Stimulated activated CD4-positive, alpha-beta T cell treated with anti-CD3 and anti-CD28 coated beads, Interleukin-1b, Interleukin-23, amount 100 ng/mL, for 4 hours (primary cell): Measurements from ENCODE around the gene OPCML.

ENCODE experiments used
- DNase-seq, 2 donors: peaks; one replicate each; pipeline ENCODE4 v3.0.0-alpha.2; 2020; ENCODE audit warnings: low read depth in 2 of 2

Gene OPCML

DNA sequence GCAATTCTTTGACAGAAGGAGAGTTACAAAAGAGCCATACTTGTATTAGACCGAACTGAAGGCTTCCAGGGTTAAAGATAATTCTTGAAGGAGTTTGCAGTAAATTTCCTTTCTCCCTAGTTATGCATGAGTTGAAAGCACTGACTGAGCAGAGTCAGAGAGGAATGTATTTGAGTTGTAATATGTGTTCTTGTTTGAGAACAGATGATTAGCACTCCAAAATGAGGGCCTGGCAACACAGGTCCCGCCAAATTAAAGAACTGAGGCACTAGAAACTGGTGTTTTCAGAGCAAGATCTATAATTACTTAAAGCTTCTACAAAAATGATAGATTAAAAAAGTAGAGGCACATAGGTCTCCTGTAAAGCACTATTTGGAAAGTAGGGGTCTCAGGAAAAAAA lies 970.4 kb downstream of the OPCML start:
- DNase-seq: no peak

DNA sequence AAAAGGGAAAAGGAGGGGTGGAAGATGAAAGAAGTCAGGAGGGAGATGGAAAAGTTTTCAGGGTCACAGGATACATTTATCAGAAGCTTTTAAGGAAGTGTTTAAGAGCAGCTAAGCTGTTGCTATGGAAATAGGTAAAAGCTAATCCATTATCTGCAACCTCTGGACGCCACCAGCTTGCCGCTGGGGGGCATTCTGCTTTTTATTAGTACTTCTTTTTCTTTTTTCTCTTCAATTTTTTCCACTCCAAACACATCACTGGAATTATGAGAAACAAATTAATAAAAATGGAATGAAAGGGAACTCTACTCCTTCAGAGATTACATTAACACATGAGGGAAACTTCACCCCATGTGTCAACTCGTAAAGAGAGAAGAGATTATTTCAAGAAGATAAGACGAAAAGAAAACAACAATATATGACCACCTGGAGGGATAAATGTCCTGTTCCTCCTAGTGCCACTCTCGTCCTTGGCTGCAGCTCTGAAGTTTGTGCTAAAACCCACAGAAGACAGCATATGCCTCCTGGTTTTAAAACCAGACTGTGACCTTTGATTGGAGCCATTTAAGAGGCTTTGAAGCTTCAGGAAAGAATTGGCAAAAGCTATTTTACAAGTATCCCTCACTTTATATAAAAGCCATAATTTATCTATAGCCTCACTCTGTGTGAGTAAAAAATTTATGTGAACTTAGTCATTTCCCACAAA lies 972.8 kb downstream of the OPCML start:
- no peak for DNase-seq

DNA sequence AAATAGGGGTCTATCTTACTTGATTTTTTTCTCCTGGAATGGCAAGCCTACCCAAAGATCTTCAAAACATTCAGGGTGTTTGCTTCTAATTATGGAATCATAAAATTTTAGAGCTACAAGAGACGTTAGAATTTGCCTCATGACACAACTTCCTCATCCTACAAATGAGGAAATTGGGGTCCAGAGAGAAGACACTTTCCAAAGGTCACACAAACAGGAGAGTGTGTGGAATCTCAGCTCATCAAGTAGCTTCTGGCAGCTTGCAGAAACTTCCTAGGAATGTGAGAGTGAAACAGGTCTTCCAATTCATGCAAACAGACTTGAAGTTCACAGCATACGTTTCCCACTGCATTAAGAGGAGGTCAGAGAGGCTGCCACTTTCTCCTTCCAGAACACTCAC lies 976.0 kb downstream of the OPCML start:
- DNase-seq: no peak

DNA sequence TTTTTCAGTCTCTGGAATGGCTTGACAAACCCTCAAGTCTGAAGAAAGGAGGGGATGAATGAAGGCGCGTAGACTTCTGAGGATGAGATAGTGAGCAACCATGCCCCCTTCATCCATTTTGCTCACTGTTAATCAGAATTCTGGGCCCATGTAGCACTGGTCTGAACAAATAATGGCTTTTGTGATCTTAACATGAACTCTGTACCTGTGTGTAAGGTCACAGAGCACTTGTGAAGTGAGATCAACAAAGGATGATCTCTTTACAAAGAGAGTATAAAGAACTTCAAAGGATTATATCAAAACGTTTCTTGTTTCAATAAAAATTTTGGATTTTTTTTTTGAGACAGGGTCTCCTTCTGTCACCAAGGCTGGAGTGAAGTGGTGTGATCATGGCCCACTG lies 976.7 kb downstream of the OPCML start:
- no peak for DNase-seq

DNA sequence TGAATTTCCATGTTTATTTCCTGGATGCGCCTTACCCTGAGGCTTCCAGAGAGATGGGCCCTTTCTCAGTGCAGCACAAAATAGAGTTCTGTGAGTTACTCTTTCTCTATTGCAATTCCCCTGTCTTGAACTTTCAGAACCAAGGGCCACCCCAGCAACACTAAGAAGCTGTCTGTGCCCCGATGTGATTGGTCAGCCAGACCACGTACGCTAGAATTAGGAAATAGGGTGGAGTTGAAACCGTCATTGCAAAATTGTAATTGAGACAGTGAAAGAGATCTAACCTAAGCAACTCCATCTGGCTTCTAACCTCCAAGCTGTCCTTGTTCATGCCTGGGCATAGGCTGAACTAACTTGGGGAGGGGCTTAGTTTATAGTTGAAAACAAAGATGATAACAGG lies 981.3 kb downstream of the OPCML start:
- DNase-seq: no peak

DNA sequence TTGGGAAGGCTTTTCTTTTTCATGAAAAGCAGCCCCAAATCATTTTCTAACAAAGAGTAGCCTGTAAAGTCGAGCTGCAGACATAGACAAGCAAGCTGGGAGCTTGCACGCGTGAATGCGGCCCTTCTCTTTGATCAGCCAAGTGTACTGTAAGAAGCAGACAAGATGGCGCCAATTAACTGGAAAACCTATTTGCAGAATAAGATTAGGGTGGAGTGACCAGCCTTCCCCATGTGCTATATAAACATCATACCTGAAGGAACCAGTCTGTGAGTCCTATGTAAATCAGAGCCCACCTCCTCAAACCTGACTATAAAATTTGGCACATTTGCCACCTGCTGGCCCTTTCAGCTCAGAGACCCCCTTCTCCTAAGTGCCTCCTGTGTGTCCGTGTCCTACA lies 982.7 kb downstream of the OPCML start:
- no peak for DNase-seq

DNA sequence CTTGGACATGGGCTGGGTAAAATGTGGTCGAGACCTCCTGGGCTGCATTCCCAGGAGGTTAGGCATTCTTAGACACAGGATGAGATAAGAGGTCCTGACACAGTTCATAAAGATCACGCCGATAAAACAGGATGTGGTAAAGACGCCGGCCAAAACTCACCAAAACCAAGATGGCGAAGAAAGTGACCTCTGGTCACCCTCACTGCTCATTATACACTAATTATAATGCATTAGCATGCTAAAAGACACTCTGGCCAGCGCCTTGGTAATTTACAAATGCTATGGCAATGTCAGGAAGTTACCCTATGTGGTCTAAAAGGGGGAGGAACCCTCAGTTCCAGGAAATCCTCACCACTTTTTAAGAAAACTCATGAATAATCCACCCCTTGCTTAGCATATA lies 983.3 kb downstream of the OPCML start:
- no peak for DNase-seq

DNA sequence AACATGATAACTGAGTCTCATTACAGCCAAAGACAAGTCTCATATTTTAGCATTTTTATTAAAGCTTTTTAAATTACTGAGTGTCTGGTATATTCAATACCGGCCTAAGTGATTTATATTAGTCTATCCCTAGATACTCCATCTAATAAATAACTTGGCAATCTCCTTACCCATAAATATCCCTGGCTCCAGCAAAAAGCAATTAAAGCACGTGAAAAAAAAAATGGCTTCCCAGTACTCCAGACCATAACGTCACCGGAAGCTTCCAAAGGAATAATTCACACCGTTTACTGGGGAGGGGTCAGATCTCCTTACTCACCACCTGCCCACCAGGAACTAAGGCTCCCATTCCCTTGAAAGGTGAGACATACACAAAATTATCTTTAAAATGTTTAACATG lies 988.3 kb downstream of the OPCML start:
- no peak for DNase-seq

DNA sequence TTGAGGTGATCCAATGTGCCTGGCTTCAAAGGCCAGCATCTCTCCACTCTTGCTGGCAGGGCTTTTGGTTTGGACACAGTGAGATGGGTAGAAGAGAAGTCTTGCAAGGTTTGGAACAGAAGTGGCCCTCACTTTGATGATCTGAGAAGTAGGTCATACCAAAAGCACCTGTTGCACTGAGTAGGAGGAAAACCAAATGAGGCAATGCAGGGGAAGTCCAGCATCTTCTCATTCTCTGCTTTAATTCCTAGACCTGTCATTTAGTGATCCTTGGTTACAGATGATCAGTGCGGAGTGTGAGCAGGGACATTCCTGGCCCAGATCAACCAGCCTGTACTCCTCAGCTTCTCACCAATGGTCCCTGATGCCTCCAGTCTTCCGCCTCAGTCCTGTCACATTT lies 990.5 kb downstream of the OPCML start:
- no peak for DNase-seq

DNA sequence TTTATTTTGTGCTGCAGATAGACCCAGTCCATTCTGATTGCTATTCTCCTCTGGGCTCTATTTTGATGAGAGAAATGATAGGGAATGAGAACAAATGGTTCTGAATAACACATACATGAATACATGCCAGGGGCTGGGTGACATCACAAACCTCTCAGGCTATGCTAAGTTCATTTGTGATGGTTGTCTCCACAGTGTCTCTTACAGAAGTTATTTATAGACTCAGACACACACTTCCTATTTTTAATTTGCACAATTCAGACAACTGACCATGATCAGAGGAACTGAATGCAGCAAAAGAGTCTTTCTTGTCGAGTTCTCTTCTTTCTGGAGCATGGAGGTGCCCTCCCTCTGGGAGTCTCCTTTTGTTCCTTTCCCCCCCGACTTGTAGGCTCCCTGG lies 991.7 kb downstream of the OPCML start:
- DNase-seq: no peak

DNA sequence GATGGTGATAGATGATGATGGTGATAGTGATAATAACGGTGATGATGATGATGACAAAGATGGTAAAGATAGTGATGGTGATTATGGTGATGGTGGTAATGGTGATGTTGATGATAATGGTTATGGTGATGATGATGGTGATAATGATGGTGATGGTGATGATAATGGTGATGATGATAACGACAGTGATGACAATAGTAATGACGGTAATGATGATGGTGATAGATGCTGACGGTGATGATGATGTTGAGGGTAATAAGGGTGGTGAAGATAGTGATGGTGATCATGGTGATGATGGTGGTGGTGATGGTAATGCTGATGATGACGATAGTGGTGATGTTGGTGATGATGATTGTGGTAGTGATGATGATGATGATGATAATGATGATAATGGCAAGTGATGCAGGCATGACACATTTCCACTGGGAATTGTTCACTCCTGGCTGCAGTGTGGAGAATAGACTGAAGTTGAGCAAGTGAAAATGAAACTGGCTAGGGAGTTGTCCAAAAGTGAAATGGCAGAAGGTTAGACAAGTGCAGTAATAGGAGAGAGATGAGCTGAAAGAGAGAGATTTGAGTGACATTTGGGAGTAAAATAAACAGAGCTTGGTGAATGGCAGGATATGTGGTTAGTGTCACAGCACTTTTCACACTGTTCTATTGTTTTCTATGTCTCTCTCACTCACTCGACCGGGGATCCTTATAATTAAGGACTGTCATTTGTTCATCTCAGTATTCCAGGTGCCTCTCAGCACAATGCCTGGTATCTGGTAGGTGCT lies 992.5 kb downstream of the OPCML start:
- DNase-seq: no peak

DNA sequence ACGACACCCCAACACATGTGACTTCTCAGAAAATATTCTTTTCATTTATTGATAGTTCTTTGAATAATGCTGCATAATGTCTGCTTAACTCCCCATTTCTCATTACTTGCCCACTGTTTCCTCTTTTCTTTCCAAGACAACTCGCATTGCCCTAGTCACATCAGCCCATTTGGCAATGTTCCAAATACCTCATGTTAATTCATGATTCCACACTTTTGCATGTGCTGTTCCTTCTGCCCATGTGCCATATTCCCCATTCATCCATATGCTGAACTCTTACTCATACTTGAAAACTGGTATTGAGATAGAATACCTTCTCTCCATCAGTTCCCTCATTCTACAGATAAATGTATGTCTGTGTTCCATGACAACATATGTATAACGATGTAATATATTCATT lies 993.7 kb downstream of the OPCML start:
- DNase-seq: no peak

DNA sequence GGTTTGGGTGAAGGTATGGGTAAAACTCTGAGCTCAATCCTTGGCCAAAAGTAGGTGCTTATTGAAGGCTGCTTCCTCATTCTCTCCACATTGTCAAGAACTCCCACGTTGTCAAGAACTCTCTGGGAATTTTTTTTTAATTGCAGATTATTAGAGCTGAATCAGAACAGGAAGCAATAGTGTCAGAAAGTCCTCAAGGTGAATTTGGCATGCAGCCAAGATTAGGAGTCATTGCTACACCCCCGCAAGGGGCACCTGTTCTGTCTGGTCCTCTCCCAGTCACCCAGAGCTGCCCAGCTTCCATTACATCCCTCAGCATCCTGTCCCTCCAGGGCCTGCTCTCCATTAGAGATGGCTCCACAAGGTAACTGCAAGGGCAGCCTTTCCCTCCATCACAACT lies 996.5 kb downstream of the OPCML start:
- no peak for DNase-seq

DNA sequence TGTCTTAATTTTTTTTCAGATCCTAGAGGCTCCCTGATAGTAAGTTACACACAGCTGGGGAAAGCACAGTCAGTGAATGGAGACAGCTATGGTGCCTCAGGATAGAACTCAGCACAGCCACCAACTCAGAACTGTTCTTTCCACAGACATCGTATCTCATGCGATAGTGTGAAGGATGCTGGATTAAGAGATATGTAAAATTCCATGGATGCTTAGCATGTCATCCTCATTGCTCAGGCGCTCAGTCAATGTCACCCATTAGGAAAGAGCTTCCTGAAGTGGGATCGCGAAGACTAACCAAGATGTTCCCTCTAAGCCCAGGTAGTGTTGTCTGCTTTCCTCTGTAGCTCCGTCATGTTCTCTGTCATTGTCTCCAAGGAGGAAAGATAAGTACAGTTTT lies 1000.4 kb downstream of the OPCML start:
- DNase-seq: no peak

DNA sequence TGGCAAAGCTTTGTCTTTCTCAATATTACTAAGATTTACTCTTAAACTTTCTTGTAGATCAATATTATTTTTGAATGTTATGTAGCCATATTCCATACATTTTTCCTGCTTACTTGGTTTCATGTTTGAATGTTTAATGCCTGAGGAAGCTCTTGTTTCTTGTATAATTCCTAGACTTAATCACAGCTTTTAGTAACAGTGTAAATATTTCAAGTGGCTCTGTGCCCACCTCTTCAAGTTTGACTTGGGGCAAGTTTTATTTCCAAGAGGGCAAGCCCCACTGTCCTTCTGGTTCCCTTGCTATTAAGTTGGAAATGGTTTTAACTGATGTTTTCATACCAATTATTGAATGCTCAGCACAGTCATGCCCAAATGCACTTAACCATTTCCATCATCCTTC lies 1004.1 kb downstream of the OPCML start:
- no peak for DNase-seq

DNA sequence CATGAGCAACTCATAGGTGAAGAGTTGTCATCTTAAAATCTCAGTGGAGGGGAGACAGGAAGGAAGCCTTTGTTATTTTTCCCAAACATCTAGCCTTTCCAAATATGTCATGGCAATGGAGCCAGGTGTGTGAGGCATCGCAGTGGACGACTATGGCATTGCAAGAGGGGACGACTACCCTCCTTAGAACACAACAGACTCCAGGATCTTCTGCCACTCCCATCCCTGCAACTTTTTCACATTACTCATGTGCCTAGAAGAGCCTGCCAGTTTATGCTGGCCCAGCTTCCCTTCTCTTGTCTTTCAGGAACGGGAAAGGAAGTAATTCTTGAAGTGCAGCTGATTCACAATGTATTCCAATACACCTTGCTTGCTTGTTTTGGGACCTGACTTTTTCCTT lies 1008.4 kb downstream of the OPCML start:
- DNase-seq: no peak

DNA sequence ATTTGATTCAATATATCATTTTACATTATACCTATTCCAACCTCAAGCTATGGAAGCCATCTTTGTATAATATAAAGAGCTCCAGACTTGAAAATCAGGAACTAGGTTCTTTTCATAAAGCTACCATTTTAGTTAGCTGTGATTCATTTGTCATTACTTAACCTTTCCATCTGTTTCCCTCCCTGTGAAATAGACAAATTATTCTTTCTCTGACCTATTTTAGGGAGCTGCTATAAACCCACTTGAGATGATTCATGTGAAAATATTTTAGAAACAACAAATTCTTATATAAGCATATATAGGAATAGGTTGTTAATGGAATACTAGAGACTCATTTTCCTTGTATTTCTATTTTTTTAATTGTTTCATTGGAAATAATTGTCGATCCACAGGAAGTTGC lies 1012.1 kb downstream of the OPCML start:
- no peak for DNase-seq

DNA sequence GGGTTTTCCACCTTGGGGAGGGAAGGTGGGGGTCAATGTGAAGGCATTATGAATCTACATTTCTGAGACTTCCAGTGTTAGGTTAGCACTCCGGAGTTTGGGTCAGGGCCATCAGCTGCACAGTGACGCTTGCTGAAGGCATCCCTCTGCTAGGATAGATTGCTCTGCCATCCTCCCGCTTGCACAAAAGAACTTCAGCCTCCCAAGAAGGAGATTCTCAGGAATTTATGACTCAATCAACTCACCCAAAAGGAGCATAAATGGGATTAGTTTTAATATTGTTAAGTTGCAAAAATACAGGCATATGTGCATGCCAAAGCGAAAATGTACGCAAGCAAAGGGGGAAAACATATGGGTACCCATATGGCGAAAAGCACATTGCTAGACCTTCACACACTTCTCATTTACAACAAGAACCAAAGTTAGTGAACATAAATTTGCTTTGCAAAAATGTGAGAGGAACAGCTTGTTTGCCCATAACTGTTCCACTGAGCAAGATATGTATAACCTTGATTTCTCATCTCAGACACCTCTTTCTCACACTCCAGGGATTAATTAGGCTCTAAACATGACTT lies 1013.0 kb downstream of the OPCML start:
- no peak for DNase-seq

DNA sequence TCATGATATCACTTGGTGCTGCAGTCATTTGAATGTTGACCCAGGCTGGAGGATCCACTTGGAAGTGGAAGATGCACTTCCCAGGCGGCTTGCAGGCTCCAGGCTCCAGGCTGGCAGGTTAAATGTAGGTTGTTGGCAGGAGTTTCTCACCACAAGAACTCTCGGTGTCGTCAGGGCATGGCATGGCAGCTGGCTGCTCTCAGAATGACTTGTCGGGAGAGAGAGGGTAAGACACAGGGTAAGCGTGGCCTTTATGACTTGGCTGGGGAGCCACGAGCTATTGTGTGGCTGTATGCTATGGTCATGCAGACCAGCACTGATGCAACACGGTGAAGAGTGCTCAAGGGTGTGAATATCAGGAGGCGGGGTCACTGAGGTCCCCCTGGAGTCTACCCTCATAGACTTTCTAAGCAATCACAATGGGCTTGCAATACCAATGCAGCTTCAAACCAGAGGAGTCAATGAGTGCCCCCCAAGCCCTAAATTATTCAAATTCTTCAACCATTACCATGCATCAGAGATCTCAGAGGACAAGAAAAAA lies 1027.7 kb downstream of the OPCML start:
- no peak for DNase-seq

DNA sequence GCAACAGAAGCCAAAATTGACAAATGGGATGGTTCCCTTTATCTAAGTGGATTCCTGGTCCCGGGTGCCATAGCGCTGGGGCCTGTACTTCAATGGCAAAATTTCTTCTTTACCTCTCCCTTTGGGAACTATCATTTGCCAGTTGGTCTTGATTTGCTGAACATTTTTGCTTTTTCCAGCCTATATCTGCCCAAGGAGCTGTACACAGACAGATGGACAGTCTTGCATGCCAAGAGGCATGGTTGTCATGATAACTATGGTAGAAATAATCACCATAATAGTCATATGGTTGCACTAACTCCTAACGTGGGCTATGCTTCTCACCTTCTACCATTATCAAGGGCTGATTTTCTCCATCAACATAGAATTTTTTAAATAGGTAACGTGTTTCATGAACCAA lies 1030.9 kb downstream of the OPCML start:
- DNase-seq: no peak

DNA sequence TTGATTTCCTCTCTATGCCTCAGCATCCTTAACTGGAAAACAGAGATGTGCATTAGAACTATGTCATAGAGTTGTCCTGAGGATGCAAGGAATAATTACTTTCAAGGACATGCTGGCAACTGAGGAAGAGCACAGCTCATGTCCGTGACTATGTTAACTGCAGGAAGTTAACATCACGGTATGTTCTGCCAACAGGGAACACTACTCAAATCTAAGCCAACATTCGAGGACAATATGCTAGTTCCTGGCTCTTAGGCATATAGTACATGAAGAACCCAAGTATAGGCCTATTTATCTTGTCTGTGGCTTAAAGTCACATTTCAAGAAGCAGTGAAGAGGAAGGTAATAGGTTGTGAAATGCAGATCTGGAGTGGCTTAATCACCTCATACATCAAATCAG lies 1032.6 kb downstream of the OPCML start:
- no peak for DNase-seq

DNA sequence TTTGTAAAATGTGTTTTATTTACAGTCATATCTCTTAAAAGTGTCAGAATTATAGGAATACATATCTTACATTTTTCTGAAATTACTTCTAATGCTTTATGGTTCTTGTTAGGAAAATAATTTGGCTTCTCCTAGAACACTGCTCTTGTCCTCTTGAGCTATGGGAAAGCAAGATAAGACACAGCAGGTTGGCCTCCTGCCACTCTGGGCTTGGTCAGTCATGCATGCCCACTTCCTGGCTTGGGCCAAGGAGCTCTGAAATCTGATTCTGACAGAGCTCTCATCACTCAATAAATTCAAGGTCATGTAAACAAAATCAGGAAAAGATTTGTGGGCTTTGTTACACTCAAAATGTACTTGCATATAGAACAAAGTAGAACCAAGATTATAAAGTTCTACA lies 1036.0 kb downstream of the OPCML start:
- DNase-seq: no peak

DNA sequence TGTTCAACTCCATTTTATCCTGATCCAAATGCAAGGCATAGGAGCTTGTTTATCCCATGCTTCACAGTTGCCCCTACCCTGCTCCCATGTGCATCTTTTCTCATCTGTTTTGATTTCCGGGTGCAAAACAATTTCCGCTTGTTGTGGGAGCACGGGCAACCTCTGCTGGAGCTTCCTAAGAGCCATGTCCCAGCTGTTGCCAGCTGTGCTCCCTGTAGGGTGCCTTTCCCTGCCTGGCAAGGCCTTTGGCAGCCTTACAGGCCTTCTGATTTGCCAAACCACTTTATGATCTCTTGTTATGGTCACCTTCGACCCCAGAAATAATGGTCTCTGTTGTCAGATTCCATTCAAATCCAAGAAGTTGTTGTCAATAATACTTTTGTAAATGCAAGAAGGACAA lies 1038.5 kb downstream of the OPCML start:
- no peak for DNase-seq
